ENCODE measurements around the gene ZNF862.

Gene ZNF862

GRCh38 chr7:149833495-149834130, 4.6 kb upstream of the ZNF862 start:
- no peak for DNase-seq (ENCODE audit: low read depth in 2 of 2)
- H3K4me3 ChIP-seq (replicated peaks in 1 of 2; ENCODE audit: low read depth in 2 of 2, low read length in 2 of 2) = no peak overlapping the region
- no peak for TF ChIP-seq CTCF (IDR thresholded peaks at IDR 0.05; ENCODE audit: low read depth, low read length)

- no peak for DNase-seq (ENCODE audit: low read depth in 2 of 2)
- no peak overlapping the region for H3K4me3 ChIP-seq (replicated peaks in 1 of 2; ENCODE audit: low read depth in 2 of 2, low read length in 2 of 2)
- TF ChIP-seq CTCF (IDR thresholded peaks at IDR 0.05; ENCODE audit: low read depth, low read length) = no peak
Measured at GRCh38 chr7:149834601-149835000, 3.6 kb upstream of the ZNF862 start.

GRCh38 chr7:149836434-149836833, 1.7 kb upstream of the ZNF862 start:
- H3K4me3 ChIP-seq (replicated peaks in 1 of 2; ENCODE audit: low read depth in 2 of 2, low read length in 2 of 2) = no peak overlapping the region
- DNase-seq (ENCODE audit: low read depth in 2 of 2) = no peak
- no peak for TF ChIP-seq CTCF (IDR thresholded peaks at IDR 0.05; ENCODE audit: low read depth, low read length)

- TF ChIP-seq CTCF (IDR thresholded peaks at IDR 0.05; ENCODE audit: low read depth, low read length) = no peak
- no peak overlapping the region for H3K4me3 ChIP-seq (replicated peaks in 1 of 2; ENCODE audit: low read depth in 2 of 2, low read length in 2 of 2)
- no peak for DNase-seq (ENCODE audit: low read depth in 2 of 2)
Measured at GRCh38 chr7:149837564-149838223, 481 bp upstream of the ZNF862 start.

GRCh38 chr7:149838992-149839408, 825 bp downstream of the ZNF862 start:
- TF ChIP-seq CTCF (IDR thresholded peaks at IDR 0.05; ENCODE audit: low read depth, low read length) = no peak

GRCh38 chr7:149839933-149840332, 1.8 kb downstream of the ZNF862 start:
- no peak overlapping the region for H3K4me3 ChIP-seq (replicated peaks in 1 of 2; ENCODE audit: low read depth in 2 of 2, low read length in 2 of 2)
- no peak for TF ChIP-seq CTCF (IDR thresholded peaks at IDR 0.05; ENCODE audit: low read depth, low read length)
- DNase-seq (ENCODE audit: low read depth in 2 of 2) = no peak

More at GRCh38 chr7:149838992-149839408, 825 bp downstream of the ZNF862 start:
- H3K4me3 ChIP-seq (replicated peaks in 1 of 2; ENCODE audit: low read depth in 2 of 2, low read length in 2 of 2) = peak overlapping the region; percentile 80 to 87
- DNase-seq (ENCODE audit: low read depth in 2 of 2) = peak; percentile 19 to 33
